ENCODE data around the gene GAB2.

GAB2 gene

GRCh38 chr11:78414321-78415051 lies 3.1 kb downstream of the GAB2 start:
- no peak overlapping the region for H3K4me3 ChIP-seq (ENCODE audit: insufficient read length, low read depth)
- H3K36me3 ChIP-seq (ENCODE audit: insufficient read depth, insufficient read length, low read length), result no peaks in the 10 kb centered on the region
- no peaks in the 10 kb centered on the region for H3K9me3 ChIP-seq (ENCODE audit: insufficient read depth, low read length)
- no peak for DNase-seq (ENCODE audit: low read depth, low spot score)
- H3K27me3 ChIP-seq (ENCODE audit: insufficient read depth, insufficient read length), result peaks cover 14% of the 10 kb centered on the region
- H3K9ac ChIP-seq (ENCODE audit: insufficient read length, low read depth), result no peak overlapping the region
- no peaks in the 10 kb centered on the region for H3K4me1 ChIP-seq (ENCODE audit: insufficient read depth, insufficient read length)
- no peak for TF ChIP-seq ZNF274 (IDR thresholded peaks at IDR 0.05; ENCODE audit: low read depth, low read length)

- Histone ChIP-seq H3K4me1 (ENCODE audit: insufficient read depth, insufficient read length) (no peaks in the 10 kb centered on the region), H3K36me3 (ENCODE audit: insufficient read depth, insufficient read length, low read length) (no peaks in the 10 kb centered on the region), H3K9me3 (ENCODE audit: insufficient read depth, low read length) (no peaks in the 10 kb centered on the region), H3K4me3 (ENCODE audit: insufficient read length, low read depth) (no peak overlapping the region), H3K27me3 (ENCODE audit: insufficient read depth, insufficient read length) (no peaks in the 10 kb centered on the region), H3K9ac (ENCODE audit: insufficient read length, low read depth) (no peak overlapping the region)
- no peak for DNase-seq (ENCODE audit: low read depth, low spot score)
- TF ChIP-seq SUZ12 (IDR thresholded peaks at IDR 0.05; ENCODE audit: extremely low read depth, insufficient read depth, insufficient read length), result no peak
- TF ChIP-seq ZNF274 (IDR thresholded peaks at IDR 0.05; ENCODE audit: low read depth, low read length), result no peak
- TF ChIP-seq YY1 (IDR thresholded peaks at IDR 0.05; ENCODE audit: insufficient read depth, insufficient read length), result no peak
These were observed 9.0 kb downstream of the GAB2 start for GRCh38 chr11:78408619-78409018.

GRCh38 chr11:78406568-78407196 lies 10.9 kb downstream of the GAB2 start:
- H3K4me3 ChIP-seq (ENCODE audit: insufficient read length, low read depth), result no peak overlapping the region
- no peaks in the 10 kb centered on the region for H3K27me3 ChIP-seq (ENCODE audit: insufficient read depth, insufficient read length)
- H3K36me3 ChIP-seq (ENCODE audit: insufficient read depth, insufficient read length, low read length), result no peaks in the 10 kb centered on the region
- DNase-seq (ENCODE audit: low read depth, low spot score), result no peak
- H3K9me3 ChIP-seq (ENCODE audit: insufficient read depth, low read length), result no peaks in the 10 kb centered on the region
- no peak overlapping the region for H3K9ac ChIP-seq (ENCODE audit: insufficient read length, low read depth)
- TF ChIP-seq SUZ12 (IDR thresholded peaks at IDR 0.05; ENCODE audit: extremely low read depth, insufficient read depth, insufficient read length) (no peak), ZNF274 (IDR thresholded peaks at IDR 0.05; ENCODE audit: low read depth, low read length) (no peak), YY1 (IDR thresholded peaks at IDR 0.05; ENCODE audit: insufficient read depth, insufficient read length) (no peak)
- no peaks in the 10 kb centered on the region for H3K4me1 ChIP-seq (ENCODE audit: insufficient read depth, insufficient read length)

GRCh38 chr11:78405805-78406204 lies 11.8 kb downstream of the GAB2 start:
- no peak for DNase-seq (ENCODE audit: low read depth, low spot score)
- no peaks in the 10 kb centered on the region for H3K27me3 ChIP-seq (ENCODE audit: insufficient read depth, insufficient read length)
- H3K36me3 ChIP-seq (ENCODE audit: insufficient read depth, insufficient read length, low read length), result no peaks in the 10 kb centered on the region
- no peak for TF ChIP-seq ZNF274 (IDR thresholded peaks at IDR 0.05; ENCODE audit: low read depth, low read length)
- no peak for TF ChIP-seq YY1 (IDR thresholded peaks at IDR 0.05; ENCODE audit: insufficient read depth, insufficient read length)
- no peak for TF ChIP-seq SUZ12 (IDR thresholded peaks at IDR 0.05; ENCODE audit: extremely low read depth, insufficient read depth, insufficient read length)
- H3K9me3 ChIP-seq (ENCODE audit: insufficient read depth, low read length), result no peaks in the 10 kb centered on the region
- no peak overlapping the region for H3K4me3 ChIP-seq (ENCODE audit: insufficient read length, low read depth)
- H3K9ac ChIP-seq (ENCODE audit: insufficient read length, low read depth), result no peak overlapping the region
- no peaks in the 10 kb centered on the region for H3K4me1 ChIP-seq (ENCODE audit: insufficient read depth, insufficient read length)

- TF ChIP-seq YY1 (IDR thresholded peaks at IDR 0.05; ENCODE audit: insufficient read depth, insufficient read length), result no peak
- no peak for TF ChIP-seq SUZ12 (IDR thresholded peaks at IDR 0.05; ENCODE audit: extremely low read depth, insufficient read depth, insufficient read length)
- TF ChIP-seq ZNF274 (IDR thresholded peaks at IDR 0.05; ENCODE audit: low read depth, low read length), result no peak
These were observed 13.8 kb downstream of the GAB2 start for GRCh38 chr11:78403781-78404180.

GRCh38 chr11:78402847-78403246 lies 14.8 kb downstream of the GAB2 start:
- Histone ChIP-seq H3K4me1 (ENCODE audit: insufficient read depth, insufficient read length) (no peaks in the 10 kb centered on the region), H3K9me3 (ENCODE audit: insufficient read depth, low read length) (no peaks in the 10 kb centered on the region), H3K36me3 (ENCODE audit: insufficient read depth, insufficient read length, low read length) (no peaks in the 10 kb centered on the region), H3K9ac (ENCODE audit: insufficient read length, low read depth) (no peak overlapping the region), H3K27me3 (ENCODE audit: insufficient read depth, insufficient read length) (no peaks in the 10 kb centered on the region), H3K4me3 (ENCODE audit: insufficient read length, low read depth) (no peak overlapping the region)
- no peak for DNase-seq (ENCODE audit: low read depth, low spot score)
- TF ChIP-seq ZNF274 (IDR thresholded peaks at IDR 0.05; ENCODE audit: low read depth, low read length), result no peak
- no peak for TF ChIP-seq YY1 (IDR thresholded peaks at IDR 0.05; ENCODE audit: insufficient read depth, insufficient read length)
- no peak for TF ChIP-seq SUZ12 (IDR thresholded peaks at IDR 0.05; ENCODE audit: extremely low read depth, insufficient read depth, insufficient read length)

More at GRCh38 chr11:78403781-78404180, 13.8 kb downstream of the GAB2 start:
- no peak overlapping the region for H3K9ac ChIP-seq (ENCODE audit: insufficient read length, low read depth)
- no peak overlapping the region for H3K4me3 ChIP-seq (ENCODE audit: insufficient read length, low read depth)
- no peaks in the 10 kb centered on the region for H3K27me3 ChIP-seq (ENCODE audit: insufficient read depth, insufficient read length)
- H3K4me1 ChIP-seq (ENCODE audit: insufficient read depth, insufficient read length), result no peaks in the 10 kb centered on the region
- H3K36me3 ChIP-seq (ENCODE audit: insufficient read depth, insufficient read length, low read length), result no peaks in the 10 kb centered on the region
- no peak for DNase-seq (ENCODE audit: low read depth, low spot score)
- H3K9me3 ChIP-seq (ENCODE audit: insufficient read depth, low read length), result no peaks in the 10 kb centered on the region

GRCh38 chr11:78400702-78401101 lies 16.9 kb downstream of the GAB2 start:
- H3K9me3 ChIP-seq (ENCODE audit: insufficient read depth, low read length), result no peaks in the 10 kb centered on the region
- no peak overlapping the region for H3K9ac ChIP-seq (ENCODE audit: insufficient read length, low read depth)
- no peak overlapping the region for H3K4me3 ChIP-seq (ENCODE audit: insufficient read length, low read depth)
- DNase-seq (ENCODE audit: low read depth, low spot score), result no peak
- H3K4me1 ChIP-seq (ENCODE audit: insufficient read depth, insufficient read length), result no peaks in the 10 kb centered on the region
- no peaks in the 10 kb centered on the region for H3K27me3 ChIP-seq (ENCODE audit: insufficient read depth, insufficient read length)
- H3K36me3 ChIP-seq (ENCODE audit: insufficient read depth, insufficient read length, low read length), result no peaks in the 10 kb centered on the region
- TF ChIP-seq SUZ12 (IDR thresholded peaks at IDR 0.05; ENCODE audit: extremely low read depth, insufficient read depth, insufficient read length) (no peak), YY1 (IDR thresholded peaks at IDR 0.05; ENCODE audit: insufficient read depth, insufficient read length) (no peak), ZNF274 (IDR thresholded peaks at IDR 0.05; ENCODE audit: low read depth, low read length) (no peak)

Data from NT2/D1 (cell line).